ENCODE results near the gene GCFC2. TPM values are rescaled to one million over a fixed set of nuclear protein-coding genes. Genes with fewer than 3 reads are reported as not detected.

The GCFC2 gene
- total RNA-seq, 2 donors from 2014 or later = 21.5 to 29.2 TPM

- no peak for ATAC-seq (ENCODE audit: insufficient number of reproducible peaks, low FRiP score, low read depth)
- no peak for TF ChIP-seq CTCF (IDR thresholded peaks at IDR 0.05)
- no peak for DNase-seq (ENCODE audit: low spot score)
These were observed 69.1 kb downstream of the GCFC2 start for GRCh38 chr2:75641587-75641986.

GRCh38 chr2:75640621-75641121, 70.0 kb downstream of the GCFC2 start:
- no peak for ATAC-seq (ENCODE audit: insufficient number of reproducible peaks, low FRiP score, low read depth)
- no peak overlapping the region for H3K27ac ChIP-seq
- peaks cover 0 to 4% of the 10 kb centered on the region in 2 donors for H3K4me1 ChIP-seq (ENCODE audit: control insufficient read depth in 1 of 2, low read depth in 2 of 2)
- no peaks in the 10 kb centered on the region for H3K9me3 ChIP-seq
- H3K4me3 ChIP-seq = no peak overlapping the region
- no peaks in the 10 kb centered on the region for H3K27me3 ChIP-seq (replicated peaks; ENCODE audit: insufficient read depth)
- no peaks in the 10 kb centered on the region for H3K36me3 ChIP-seq
- no peak for DNase-seq (ENCODE audit: low spot score)
- peak; percentile 91 for TF ChIP-seq CTCF (IDR thresholded peaks at IDR 0.05)

More at GRCh38 chr2:75641587-75641986, 69.1 kb downstream of the GCFC2 start:
- Histone ChIP-seq H3K27me3 (replicated peaks; ENCODE audit: insufficient read depth) (no peaks in the 10 kb centered on the region), H3K9me3 (no peaks in the 10 kb centered on the region), H3K27ac (no peak overlapping the region), H3K4me1 (ENCODE audit: control insufficient read depth in 1 of 2, low read depth in 2 of 2) (peaks cover 0 to 4% of the 10 kb centered on the region in 2 donors), H3K36me3 (no peaks in the 10 kb centered on the region), H3K4me3 (no peak overlapping the region)

GRCh38 chr2:75637568-75637967, 73.1 kb downstream of the GCFC2 start:
- H3K4me1 ChIP-seq (ENCODE audit: control insufficient read depth in 1 of 2, low read depth in 2 of 2) = peaks cover 0 to 4% of the 10 kb centered on the region in 2 donors
- DNase-seq (ENCODE audit: low spot score) (no peak), ATAC-seq (ENCODE audit: insufficient number of reproducible peaks, low FRiP score, low read depth) (no peak)
- no peak overlapping the region for H3K27ac ChIP-seq
- no peaks in the 10 kb centered on the region for H3K27me3 ChIP-seq (replicated peaks; ENCODE audit: insufficient read depth)
- no peak for TF ChIP-seq CTCF (IDR thresholded peaks at IDR 0.05)
- no peaks in the 10 kb centered on the region for H3K36me3 ChIP-seq
- no peaks in the 10 kb centered on the region for H3K9me3 ChIP-seq
- H3K4me3 ChIP-seq = no peak overlapping the region

GRCh38 chr2:75634945-75635344, 75.8 kb downstream of the GCFC2 start:
- TF ChIP-seq CTCF (IDR thresholded peaks at IDR 0.05) = no peak
- no peaks in the 10 kb centered on the region for H3K9me3 ChIP-seq
- ATAC-seq (ENCODE audit: insufficient number of reproducible peaks, low FRiP score, low read depth) (no peak), DNase-seq (ENCODE audit: low spot score) (no peak)
- H3K36me3 ChIP-seq = no peaks in the 10 kb centered on the region
- no peak overlapping the region for H3K27ac ChIP-seq
- no peaks in the 10 kb centered on the region for H3K4me1 ChIP-seq (ENCODE audit: control insufficient read depth in 1 of 2, low read depth in 2 of 2)
- H3K27me3 ChIP-seq (replicated peaks; ENCODE audit: insufficient read depth) = no peaks in the 10 kb centered on the region
- no peak overlapping the region for H3K4me3 ChIP-seq

GRCh38 chr2:75633620-75634019, 77.1 kb downstream of the GCFC2 start:
- ATAC-seq (ENCODE audit: insufficient number of reproducible peaks, low FRiP score, low read depth) (no peak), DNase-seq (ENCODE audit: low spot score) (no peak)
- Histone ChIP-seq H3K36me3 (no peaks in the 10 kb centered on the region), H3K4me3 (no peak overlapping the region), H3K27me3 (replicated peaks; ENCODE audit: insufficient read depth) (no peaks in the 10 kb centered on the region), H3K27ac (no peak overlapping the region), H3K4me1 (ENCODE audit: control insufficient read depth in 1 of 2, low read depth in 2 of 2) (no peaks in the 10 kb centered on the region), H3K9me3 (no peaks in the 10 kb centered on the region)
- TF ChIP-seq CTCF (IDR thresholded peaks at IDR 0.05) = no peak

All from thoracic aorta (tissue), 2 donors.